HepG2 (cell line): Measurements from ENCODE around the gene ZNF747. TPM values are rescaled to one million over a fixed set of nuclear protein-coding genes. Genes with fewer than 3 reads are reported as not detected.

ENCODE experiments used
- ATAC-seq: fragments of 200-7000 bp; cut with Tn5 transposase; 3 replicates; pipeline ENCODE4 v1.9.1; 2020; ENCODE audit warnings: mild to moderate bottlenecking, moderate library complexity
- BruUV-seq: library from RNA; stranded (reverse); fragments of 400-500 nt; replicated peaks from 2 replicates; lab custom pipeline; 2021; lab: Mats Ljungman, UMichigan
- CTCF ChIA-PET: fragments of 300-600 bp; formaldehyde crosslinking; extraction: SDS; loops from one replicate; lab custom pipeline; 2021; ENCODE audit warnings: low total read pairs, inconsistent platforms, low intra/inter-chr PET ratio; lab: Yijun Ruan, JAX
- POLR2A ChIA-PET: fragments of 350-600 bp; sonication (Branson Sonifier 250); formaldehyde crosslinking; loops from one replicate; lab custom pipeline; 2020; ENCODE audit warnings: antibody characterized with exemption, inconsistent platforms; lab: Yijun Ruan, JAX
- DNase-seq: peaks from one replicate; pipeline ENCODE4 v3.0.0-alpha.2; 2015; ENCODE audit warnings: low spot score
- FAIRE-seq: peaks from 3 replicates; lab custom pipeline; 2011; peaks lifted over from hg19 to GRCh38; lab: Jason Lieb, UNC
- H2AFZ ChIP-seq: one replicate; pipeline ENCODE4 v1.6.1; 2011; ENCODE audit warnings: low read length, inconsistent platforms
- H3K27ac ChIP-seq: fragments of 300-600 bp; 3 replicates; pipeline ENCODE4 v1.8.0; 2011; ENCODE audit warnings: mixed run types, mild to moderate bottlenecking, mixed read lengths, low read length, inconsistent platforms; ENCODE audit not compliant: insufficient read depth; ENCODE audit errors: extremely low read length
- H3K27me3 ChIP-seq, 2 experiments: fragments of 200-600 bp in 1 of 2; 2 replicates in 1 of 2; 3 replicates in 1 of 2; pipeline versions ENCODE4 v1.6.0 to v1.8.0; 2011; ENCODE audit warnings: low read length in 2 of 2, mild to moderate bottlenecking in 2 of 2, moderate library complexity in 2 of 2, inconsistent platforms in 1 of 2; ENCODE audit not compliant: insufficient read depth in 2 of 2, control insufficient read depth in 1 of 2
- H3K36me3 ChIP-seq, 2 experiments: fragments of 200-600 bp in 1 of 2; replicated peaks in 1 of 2; 2 replicates in 1 of 2; 3 replicates in 1 of 2; pipeline versions ENCODE4 v1.5.1 to v1.8.0; 2011; ENCODE audit warnings: low read length in 2 of 2, inconsistent platforms in 1 of 2; ENCODE audit not compliant: insufficient read depth in 2 of 2, control insufficient read depth in 1 of 2
- H3K4me1 ChIP-seq: 2 replicates; pipeline ENCODE4 v1.5.1; 2012; ENCODE audit warnings: low read length, inconsistent platforms; ENCODE audit not compliant: insufficient read depth
- H3K4me2 ChIP-seq: 2 replicates; pipeline ENCODE4 v1.6.0; 2011; ENCODE audit warnings: low read depth, low read length, inconsistent platforms
- H3K4me3 ChIP-seq, 3 experiments: fragments of 200-600 bp in 1 of 3; sonication (generic), shearing (Covaris generic) in 1 of 3; replicated peaks in 1 of 3; 2 replicates each; pipeline ENCODE4 v1.5.1; 2011 to 2016; ENCODE audit warnings: low read length in 3 of 3, inconsistent platforms in 2 of 3, low read depth in 2 of 3, mild to moderate bottlenecking in 2 of 3, control low read depth in 1 of 3, mixed read lengths in 1 of 3; ENCODE audit not compliant: insufficient read depth in 1 of 3
- H3K79me2 ChIP-seq: one replicate; pipeline ENCODE4 v1.6.1; 2011; ENCODE audit warnings: low read length, inconsistent platforms; ENCODE audit not compliant: insufficient read depth
- H3K9ac ChIP-seq: 2 replicates; pipeline ENCODE4 v1.6.0; 2011; ENCODE audit warnings: mild to moderate bottlenecking, low read depth, low read length, inconsistent platforms; ENCODE audit not compliant: insufficient read depth
- H3K9me3 ChIP-seq: 2 replicates; pipeline ENCODE4 v1.5.1; 2012; ENCODE audit warnings: mild to moderate bottlenecking, low read length
- H4K20me1 ChIP-seq: 2 replicates; pipeline ENCODE4 v1.6.0; 2011; ENCODE audit warnings: inconsistent platforms, mild to moderate bottlenecking, low read length, moderate library complexity; ENCODE audit not compliant: insufficient read depth
- ARHGAP35 ChIP-seq: sonication (generic); formaldehyde crosslinking; IDR thresholded peaks from 2 replicates; pipeline ENCODE4 v1.9.0; 2022; ENCODE audit warnings: mild to moderate bottlenecking, inconsistent platforms, moderate library complexity, missing genetic modification reagents, borderline replicate concordance
- CENPX ChIP-seq: sonication (generic); formaldehyde crosslinking; IDR thresholded peaks from 2 replicates; pipeline ENCODE4 v1.9.0; 2021; ENCODE audit warnings: mild to moderate bottlenecking, missing genetic modification reagents, moderate library complexity
- FOSL1 ChIP-seq: sonication (generic); formaldehyde crosslinking; IDR thresholded peaks from 2 replicates; pipeline ENCODE4 v1.9.0; 2021; ENCODE audit warnings: missing genetic modification reagents, borderline replicate concordance
- NCOA1 ChIP-seq: sonication (generic); formaldehyde crosslinking; IDR thresholded peaks from 2 replicates; pipeline ENCODE4 v1.9.0; 2021; ENCODE audit warnings: missing genetic modification reagents
- SOX13 ChIP-seq, 3 experiments: fragments of 450-650 bp in 1 of 3; sonication (generic) in 1 of 3; formaldehyde crosslinking in 1 of 3; IDR thresholded peaks in 2 of 3; conservative IDR thresholded peaks in 1 of 3; 2 replicates each; pipeline versions ENCODE4 v1.5.0 to v1.6.1; 2016 to 2020; ENCODE audit warnings: antibody characterized with exemption in 1 of 3, mild to moderate bottlenecking in 1 of 3, missing compliant biosample characterization in 1 of 3, missing genetic modification reagents in 1 of 3, moderate library complexity in 1 of 3
- TOE1 ChIP-seq: sonication (generic); formaldehyde crosslinking; IDR thresholded peaks from 2 replicates; pipeline ENCODE4 v1.4.0; 2020; ENCODE audit warnings: mild to moderate bottlenecking, missing genetic modification reagents
- ZFY ChIP-seq: sonication (generic); formaldehyde crosslinking; IDR thresholded peaks from 2 replicates; pipeline ENCODE4 v1.4.0; 2020; ENCODE audit warnings: missing genetic modification reagents
- ZKSCAN8 ChIP-seq: IDR thresholded peaks from 2 replicates; pipeline ENCODE4 v1.6.1; 2016; ENCODE audit warnings: borderline replicate concordance, missing genetic modification reagents, missing compliant biosample characterization
- ZNF24 ChIP-seq: fragments of 450-650 bp; IDR thresholded peaks from 2 replicates; pipeline ENCODE4 v1.6.1; 2017; ENCODE audit warnings: antibody characterized with exemption, mild to moderate bottlenecking
- ZNF296 ChIP-seq: sonication (generic); formaldehyde crosslinking; conservative IDR thresholded peaks from 2 replicates; pipeline ENCODE4 v1.5.0; 2020; ENCODE audit warnings: mild to moderate bottlenecking, missing genetic modification reagents
- ZNF761 ChIP-seq: sonication (generic); formaldehyde crosslinking; conservative IDR thresholded peaks from 2 replicates; pipeline ENCODE4 v1.4.0; 2020; ENCODE audit warnings: mild to moderate bottlenecking, missing genetic modification reagents
- ZSCAN30 ChIP-seq: sonication (generic); formaldehyde crosslinking; IDR thresholded peaks from 2 replicates; pipeline ENCODE4 v1.5.0; 2020; ENCODE audit warnings: mild to moderate bottlenecking, missing genetic modification reagents
- WGBS: methylation state at CpG from one replicate; pipeline ENCODE4 v1.1.6; 2017; ENCODE audit warnings: low lambda C conversion rate; 5-methylcytosine and 5-hydroxymethylcytosine counted together
- in situ Hi-C: cut with HindIII; loops from 2 replicates; pipeline ENCODE4 v1.10.0; 2017; ENCODE audit warnings: low pct_unique_long_range_greater_than_20kb; ENCODE audit not compliant: extremely low pct_ligation_motif_present
- intact Hi-C: fragments of 100-400 bp; cut with micrococcal nuclease; formaldehyde crosslinking; loops from one replicate; pipeline ENCODE4 v1.10.0; 2022; ENCODE audit not compliant: unreplicated experiment
- polyA plus RNA-seq, 8 experiments: library from polyadenylated mRNA; depleted of rRNA in 3 of 8; stranded (reverse) in 7 of 8; unstranded in 1 of 8; fragments of >200 nt; fragmentation: Illumina TruSeq in 4 of 8; extraction: Trizol in 4 of 8; gene quantifications; 2 replicates each; pipeline versions ENCODE4 v1.2.1 to v1.2.3, GENCODE V29; 2011 to 2016; ENCODE audit warnings: low read depth in 4 of 8, missing spikeins in 1 of 8, mixed read lengths in 1 of 8; ENCODE audit not compliant: insufficient read depth in 1 of 8
- total RNA-seq, 5 experiments: library from RNA; depleted of rRNA; stranded (reverse); fragments of >200 nt; fragmentation: Illumina TruSeq; extraction: Trizol; gene quantifications; 2 replicates each; pipeline ENCODE4 v1.2.3, GENCODE V29; 2016; ENCODE audit warnings: low read depth in 1 of 5
- TF ChIP-seq, protein P1 (sequence below): sonication (generic); formaldehyde crosslinking; IDR thresholded peaks from 2 replicates; pipeline ENCODE4 v1.8.0; 2022; ENCODE audit warnings: missing genetic modification reagents, mild to moderate bottlenecking, inconsistent platforms, borderline replicate concordance

Gene ZNF747
- total and polyA plus RNA-seq, 2 of the 13 experiments (the other 11 are each of a cell fraction or from before 2014, with no cell fraction given) = 7.2 to 10.2 TPM

DNA sequence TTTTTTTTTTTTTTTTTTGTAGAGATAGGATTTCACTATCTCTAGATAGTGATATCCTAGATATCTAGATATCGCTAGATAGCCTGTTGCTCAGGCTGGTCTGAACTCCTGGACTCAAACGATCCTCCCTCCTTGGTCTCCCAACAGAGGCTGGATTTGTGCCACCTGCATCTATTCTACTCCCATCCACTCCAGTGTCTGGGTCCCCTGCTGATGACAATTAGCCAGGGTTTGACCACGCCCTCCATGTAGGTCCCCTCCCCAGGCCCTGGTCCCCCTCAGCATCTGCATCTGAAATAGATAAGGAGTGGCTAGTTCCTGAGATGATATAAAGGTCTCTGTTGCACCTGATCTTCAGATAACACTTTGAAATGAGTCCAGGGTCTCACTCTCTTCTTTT lies 34.6 kb upstream of the ZNF747 start:
- Histone ChIP-seq H3K4me2 (no peak overlapping the region), H3K79me2 (peaks cover 2% of the 10 kb centered on the region), H3K9ac (no peak overlapping the region), H4K20me1 (no peaks in the 10 kb centered on the region), H3K9me3 (no peaks in the 10 kb centered on the region), H3K4me3 (no peak overlapping the region), H3K27me3 (no peaks in the 10 kb centered on the region), H3K36me3 (no peaks in the 10 kb centered on the region), H2AFZ (no peak overlapping the region), H3K27ac (no peak overlapping the region), H3K4me1 (peaks cover 68% of the 10 kb centered on the region)
- ATAC-seq = no peak
- ChIA-PET CTCF (no interaction called here), POLR2A (interaction anchor here (1.6 to 3.9 kb wide), 3 partner anchors 11 to 42 kb away, joined by 6 to 36 read pairs (median 7); partner anchors contain the start of genes ZNF747 and ZNF764)
- DNase-seq = no peak
- FAIRE-seq = no peak
- BruUV-seq = no TSS peak
- 89% methylated on average over 3 of the region's 3 CpGs for WGBS
- intact Hi-C loops (no loop called here), in situ Hi-C loops (no loop called here)
- TF ChIP-seq ARHGAP35 (no peak), TOE1 (CRISPR knock-in tag) (no peak), ZNF296 (CRISPR knock-in tag) (no peak), ZKSCAN8 (CRISPR knock-in tag) (no peak), SOX13 (IDR thresholded peaks at IDR 0.05) (no peak), SOX13 (CRISPR knock-in tag; conservative IDR thresholded peaks at IDR 0.05 in 1 of 2, IDR thresholded peaks at IDR 0.05 in 1 of 2) (no peak), FOSL1 (CRISPR knock-in tag) (no peak), ZSCAN30 (no peak), ZNF24 (no peak), NCOA1 (CRISPR knock-in tag) (no peak), CENPX (no peak), ZFY (CRISPR knock-in tag) (no peak), ZNF761 (CRISPR knock-in tag) (no peak)
- TF ChIP-seq, protein P1, sequence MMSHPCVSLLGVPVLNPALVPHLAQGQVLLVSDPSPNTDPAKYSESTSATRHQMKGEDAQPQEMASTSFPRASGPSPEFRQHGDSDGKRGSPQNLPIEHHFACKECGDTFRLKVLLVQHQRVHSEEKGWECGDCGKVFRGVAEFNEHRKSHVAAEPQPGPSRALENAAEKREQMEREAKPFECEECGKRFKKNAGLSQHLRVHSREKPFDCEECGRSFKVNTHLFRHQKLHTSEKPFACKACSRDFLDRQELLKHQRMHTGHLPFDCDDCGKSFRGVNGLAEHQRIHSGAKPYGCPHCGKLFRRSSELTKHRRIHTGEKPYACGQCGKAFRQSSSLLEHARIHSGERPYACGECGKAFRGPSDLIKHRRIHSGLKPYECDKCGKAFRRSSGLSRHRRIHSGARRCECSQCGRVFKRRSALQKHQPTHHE = no peak
- TF ChIP-seq, all 625 proteins: peak for 0
